ENCODE data around the gene ARHGAP6. TPM values are rescaled to one million over a fixed set of nuclear protein-coding genes. Genes with fewer than 3 reads are reported as not detected.

Gene ARHGAP6
- total RNA-seq, 1 donor from 2014 or later, result 16.7 TPM

GRCh38 chrX:11309220-11309619 lies 356.5 kb downstream of the ARHGAP6 start:
- no peaks in the 10 kb centered on the region for H3K36me3 ChIP-seq
- no peak for DNase-seq
- no peaks in the 10 kb centered on the region for H3K4me1 ChIP-seq
- intact Hi-C loops (cut with DNase I), result no loop called here
- no peak for ATAC-seq
- no peak overlapping the region for H3K4me3 ChIP-seq
- H3K27me3 ChIP-seq (ENCODE audit: low read depth), result no peaks in the 10 kb centered on the region
- TF ChIP-seq, protein P1, sequence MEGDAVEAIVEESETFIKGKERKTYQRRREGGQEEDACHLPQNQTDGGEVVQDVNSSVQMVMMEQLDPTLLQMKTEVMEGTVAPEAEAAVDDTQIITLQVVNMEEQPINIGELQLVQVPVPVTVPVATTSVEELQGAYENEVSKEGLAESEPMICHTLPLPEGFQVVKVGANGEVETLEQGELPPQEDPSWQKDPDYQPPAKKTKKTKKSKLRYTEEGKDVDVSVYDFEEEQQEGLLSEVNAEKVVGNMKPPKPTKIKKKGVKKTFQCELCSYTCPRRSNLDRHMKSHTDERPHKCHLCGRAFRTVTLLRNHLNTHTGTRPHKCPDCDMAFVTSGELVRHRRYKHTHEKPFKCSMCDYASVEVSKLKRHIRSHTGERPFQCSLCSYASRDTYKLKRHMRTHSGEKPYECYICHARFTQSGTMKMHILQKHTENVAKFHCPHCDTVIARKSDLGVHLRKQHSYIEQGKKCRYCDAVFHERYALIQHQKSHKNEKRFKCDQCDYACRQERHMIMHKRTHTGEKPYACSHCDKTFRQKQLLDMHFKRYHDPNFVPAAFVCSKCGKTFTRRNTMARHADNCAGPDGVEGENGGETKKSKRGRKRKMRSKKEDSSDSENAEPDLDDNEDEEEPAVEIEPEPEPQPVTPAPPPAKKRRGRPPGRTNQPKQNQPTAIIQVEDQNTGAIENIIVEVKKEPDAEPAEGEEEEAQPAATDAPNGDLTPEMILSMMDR (IDR thresholded peaks at IDR 0.05), result no peak
- no peak overlapping the region for H3K27ac ChIP-seq
- H3K9me3 ChIP-seq, result no peaks in the 10 kb centered on the region

- H3K27me3 ChIP-seq (ENCODE audit: low read depth), result no peaks in the 10 kb centered on the region
- DNase-seq (no peak), ATAC-seq (no peak)
- no peaks in the 10 kb centered on the region for H3K9me3 ChIP-seq
- H3K36me3 ChIP-seq, result no peaks in the 10 kb centered on the region
- intact Hi-C loops (cut with DNase I), result no loop called here
- TF ChIP-seq, protein P1 (IDR thresholded peaks at IDR 0.05), result no peak
- no peak overlapping the region for H3K4me3 ChIP-seq
- H3K4me1 ChIP-seq, result no peaks in the 10 kb centered on the region
- no peak overlapping the region for H3K27ac ChIP-seq
Measured at GRCh38 chrX:11305641-11306040, 360.1 kb downstream of the ARHGAP6 start.

DNA sequence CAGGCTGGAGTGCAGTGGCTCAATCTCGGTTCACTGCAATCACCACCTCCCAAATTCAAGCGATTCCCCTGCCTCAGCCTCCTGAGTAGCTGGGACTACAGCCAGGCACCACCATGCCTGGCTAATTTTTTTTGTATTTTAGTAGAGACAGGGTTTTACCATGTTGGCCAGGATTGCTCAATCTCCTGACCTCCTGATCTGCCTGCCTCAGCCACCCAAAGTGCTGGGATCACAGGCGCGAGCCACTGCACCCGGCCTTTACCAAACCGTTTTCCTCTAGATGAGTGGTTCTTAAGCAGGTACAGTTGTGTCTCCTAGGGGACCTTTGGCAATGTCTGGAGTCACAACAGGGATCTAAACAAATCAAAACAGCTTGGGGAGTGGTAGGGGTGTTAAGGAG lies 360.9 kb downstream of the ARHGAP6 start:
- no peaks in the 10 kb centered on the region for H3K4me1 ChIP-seq
- no peak overlapping the region for H3K27ac ChIP-seq
- H3K9me3 ChIP-seq, result no peaks in the 10 kb centered on the region
- no peaks in the 10 kb centered on the region for H3K36me3 ChIP-seq
- DNase-seq, result no peak
- ATAC-seq, result no peak
- TF ChIP-seq, protein P1 (IDR thresholded peaks at IDR 0.05), result no peak
- no peaks in the 10 kb centered on the region for H3K27me3 ChIP-seq (ENCODE audit: low read depth)
- H3K4me3 ChIP-seq, result no peak overlapping the region
- intact Hi-C loops (cut with DNase I), result no loop called here

DNA sequence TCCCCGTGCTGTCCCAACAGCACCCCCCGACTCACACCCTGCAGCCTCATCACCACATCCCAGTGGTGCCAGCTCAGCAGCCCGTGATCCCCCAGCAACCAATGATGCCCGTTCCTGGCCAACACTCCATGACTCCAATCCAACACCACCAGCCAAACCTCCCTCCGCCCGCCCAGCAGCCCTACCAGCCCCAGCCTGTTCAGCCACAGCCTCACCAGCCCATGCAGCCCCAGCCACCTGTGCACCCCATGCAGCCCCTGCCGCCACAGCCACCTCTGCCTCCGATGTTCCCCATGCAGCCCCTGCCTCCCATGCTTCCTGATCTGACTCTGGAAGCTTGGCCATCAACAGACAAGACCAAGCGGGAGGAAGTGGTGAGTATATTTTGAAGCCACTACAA lies 367.1 kb downstream of the ARHGAP6 start:
- TF ChIP-seq, protein P1 (IDR thresholded peaks at IDR 0.05), result no peak
- Histone ChIP-seq H3K4me1 (no peaks in the 10 kb centered on the region), H3K9me3 (no peaks in the 10 kb centered on the region), H3K27ac (no peak overlapping the region), H3K4me3 (no peak overlapping the region), H3K36me3 (no peaks in the 10 kb centered on the region), H3K27me3 (ENCODE audit: low read depth) (no peaks in the 10 kb centered on the region)
- no peak for DNase-seq
- intact Hi-C loops (cut with DNase I), result no loop called here
- ATAC-seq, result no peak

DNA sequence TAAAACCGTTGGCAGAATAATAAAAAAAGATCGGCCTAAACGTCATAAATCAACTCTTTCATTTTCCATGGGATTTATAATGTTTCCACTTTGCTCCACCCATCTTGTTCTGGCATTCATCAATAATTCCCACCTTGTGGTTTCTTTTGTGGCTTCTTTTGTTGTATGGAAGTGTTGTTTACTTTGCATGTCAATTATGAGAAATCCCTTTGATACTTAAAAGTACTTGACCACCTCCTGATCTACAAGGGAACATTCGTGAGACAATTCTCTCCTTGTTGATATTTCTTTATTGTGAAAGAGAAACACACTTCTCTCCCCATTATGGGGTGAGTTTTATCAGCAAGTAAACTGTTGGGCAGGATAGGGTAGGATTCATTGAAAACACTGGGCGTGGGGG lies 369.7 kb downstream of the ARHGAP6 start:
- no peak overlapping the region for H3K27ac ChIP-seq
- no peak for DNase-seq
- H3K27me3 ChIP-seq (ENCODE audit: low read depth), result no peaks in the 10 kb centered on the region
- no peak overlapping the region for H3K4me3 ChIP-seq
- no peaks in the 10 kb centered on the region for H3K4me1 ChIP-seq
- H3K36me3 ChIP-seq, result no peaks in the 10 kb centered on the region
- intact Hi-C loops (cut with DNase I), result no loop called here
- no peaks in the 10 kb centered on the region for H3K9me3 ChIP-seq
- ATAC-seq, result no peak
- TF ChIP-seq, protein P1 (IDR thresholded peaks at IDR 0.05), result no peak

- intact Hi-C loops (cut with DNase I), result no loop called here
- no peaks in the 10 kb centered on the region for H3K4me1 ChIP-seq
- TF ChIP-seq, protein P1 (IDR thresholded peaks at IDR 0.05), result no peak
- H3K27me3 ChIP-seq (ENCODE audit: low read depth), result no peaks in the 10 kb centered on the region
- H3K9me3 ChIP-seq, result no peaks in the 10 kb centered on the region
- no peak within 1 kb of the TSS for H3K4me3 ChIP-seq
- H3K27ac ChIP-seq, result no peak within 1 kb of the TSS
- no peaks in the 10 kb centered on the region for H3K36me3 ChIP-seq
- no peak for DNase-seq
- ATAC-seq, result no peak
Measured at GRCh38 chrX:11293113-11293512, 372.6 kb downstream of the ARHGAP6 start, which contains the start of gene AMELX. Gene AMELX (plus strand): TSS chrX:11293413. CDS start chrX:11294789, 1,376 bp downstream.

All from lower lobe of right lung (tissue), 2 donors.